ENCODE measurements around the gene PTGFRN.

PTGFRN gene

DNA sequence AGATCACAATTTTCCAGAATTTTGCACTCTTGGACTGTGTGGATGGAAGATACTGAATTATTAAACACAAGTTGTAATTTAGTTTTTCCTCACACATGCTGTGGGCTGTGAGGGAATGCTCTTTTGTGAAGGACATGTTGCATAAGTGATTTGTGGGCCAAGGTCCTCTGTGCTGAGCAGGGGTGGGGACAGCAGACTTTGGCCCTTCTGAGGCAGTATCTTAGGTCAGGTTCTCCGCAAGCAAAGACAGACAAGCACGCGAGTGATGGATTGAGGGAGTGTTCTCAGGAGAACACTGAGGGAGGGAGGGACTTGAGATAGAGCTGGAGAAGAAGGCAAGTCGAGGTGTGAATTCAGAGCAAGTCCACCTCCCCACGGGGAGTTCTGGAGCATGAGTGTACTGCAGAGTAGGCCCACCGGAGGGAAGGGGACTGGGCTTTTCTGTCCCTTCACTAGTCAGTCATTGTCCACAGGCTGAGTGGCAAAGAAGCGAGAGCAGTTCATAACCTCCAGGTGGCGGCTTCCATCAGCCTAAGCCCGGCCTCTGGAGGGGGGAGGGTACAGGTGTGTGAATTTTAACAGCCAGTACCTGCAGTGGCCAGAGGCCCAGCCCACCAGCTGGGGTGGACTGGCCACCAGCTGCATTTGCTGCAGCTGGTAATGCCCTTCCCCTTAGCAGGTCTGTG lies 72.7 kb downstream of the PTGFRN start:
- DNase-seq = no peak

DNA sequence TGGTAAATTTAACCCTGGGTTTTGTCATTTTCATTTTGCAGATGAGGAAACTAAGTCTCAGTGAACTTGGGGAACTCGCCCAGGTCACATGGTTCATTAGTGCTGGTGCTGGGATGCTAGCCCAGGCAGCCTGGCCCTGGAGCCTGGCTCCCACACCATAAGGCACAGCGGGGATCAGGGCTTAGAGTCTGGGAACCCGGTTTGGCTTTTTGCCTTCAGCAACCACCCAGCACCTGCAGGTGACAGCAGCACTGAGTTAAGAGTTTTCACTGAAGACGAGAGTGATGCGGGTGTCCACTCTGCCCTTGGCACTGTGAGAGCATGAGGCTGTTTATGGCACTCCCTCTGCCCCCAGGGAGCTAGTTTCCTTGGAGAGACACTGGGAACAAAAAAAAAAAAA lies 73.4 kb downstream of the PTGFRN start:
- no peak for DNase-seq

- no peak for DNase-seq
These were observed 74.0 kb downstream of the PTGFRN start for GRCh38 chr1:116983678-116984077.

- DNase-seq = no peak
These were observed 74.9 kb downstream of the PTGFRN start for GRCh38 chr1:116984406-116985160.

GRCh38 chr1:116986421-116987255 lies 76.9 kb downstream of the PTGFRN start:
- peak; percentile 68 for DNase-seq

DNA sequence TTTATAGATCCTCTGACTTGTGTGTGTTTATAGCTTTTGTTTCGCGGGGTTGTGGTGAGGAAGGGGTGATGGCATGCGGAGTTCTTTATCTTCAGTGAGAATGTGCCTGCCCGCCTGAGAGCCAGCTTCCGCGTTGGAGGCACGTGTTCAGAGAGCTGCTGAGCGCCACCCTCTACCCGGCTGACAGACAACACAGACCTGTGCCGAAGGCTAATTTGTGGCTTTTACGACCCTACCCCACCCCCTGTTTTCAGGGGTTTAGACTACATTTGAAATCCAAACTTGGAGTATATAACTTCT lies 77.5 kb downstream of the PTGFRN start:
- DNase-seq = peak; percentile 51

DNA sequence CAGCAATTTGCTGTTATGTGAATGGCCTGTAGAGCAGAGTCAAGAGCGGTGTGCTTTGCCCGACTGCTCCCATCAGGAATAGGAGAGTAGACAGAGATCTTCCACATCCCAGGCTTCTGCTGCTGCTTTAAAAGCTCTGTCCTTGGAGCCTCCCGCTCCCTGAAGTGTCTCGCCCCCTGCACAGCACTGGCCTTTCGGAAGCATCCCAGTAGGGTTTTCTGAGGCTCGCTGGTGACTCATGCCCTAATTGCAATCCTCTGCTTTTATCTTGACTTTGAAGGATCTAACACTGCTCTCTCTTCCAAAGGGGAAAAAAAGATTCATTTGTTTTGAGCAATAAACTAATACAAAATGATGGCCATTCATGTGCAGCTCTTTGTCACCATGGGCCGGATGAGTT lies 78.5 kb downstream of the PTGFRN start:
- no peak for DNase-seq

- no peak for DNase-seq
These were observed 79.2 kb downstream of the PTGFRN start for GRCh38 chr1:116988908-116989307.

DNA sequence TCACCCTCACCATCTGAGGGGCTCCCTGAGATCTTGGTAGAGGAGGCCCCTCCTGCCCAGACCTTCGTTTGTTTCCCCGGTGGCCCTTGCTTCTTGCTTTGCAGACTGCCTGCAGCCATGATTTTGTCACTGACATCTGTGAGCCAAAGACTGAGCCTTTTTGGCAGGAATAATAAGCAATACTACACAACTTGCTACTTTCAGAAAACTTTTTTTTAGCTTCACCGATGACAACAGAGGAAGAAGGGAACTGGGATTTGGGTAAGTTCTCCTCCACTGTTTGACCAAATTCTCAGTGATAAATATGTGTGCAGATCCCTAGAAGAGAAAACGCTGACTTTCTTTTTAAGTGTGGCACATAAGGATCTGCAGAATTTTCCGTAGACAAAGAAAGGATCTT lies 80.1 kb downstream of the PTGFRN start:
- no peak for DNase-seq

DNA sequence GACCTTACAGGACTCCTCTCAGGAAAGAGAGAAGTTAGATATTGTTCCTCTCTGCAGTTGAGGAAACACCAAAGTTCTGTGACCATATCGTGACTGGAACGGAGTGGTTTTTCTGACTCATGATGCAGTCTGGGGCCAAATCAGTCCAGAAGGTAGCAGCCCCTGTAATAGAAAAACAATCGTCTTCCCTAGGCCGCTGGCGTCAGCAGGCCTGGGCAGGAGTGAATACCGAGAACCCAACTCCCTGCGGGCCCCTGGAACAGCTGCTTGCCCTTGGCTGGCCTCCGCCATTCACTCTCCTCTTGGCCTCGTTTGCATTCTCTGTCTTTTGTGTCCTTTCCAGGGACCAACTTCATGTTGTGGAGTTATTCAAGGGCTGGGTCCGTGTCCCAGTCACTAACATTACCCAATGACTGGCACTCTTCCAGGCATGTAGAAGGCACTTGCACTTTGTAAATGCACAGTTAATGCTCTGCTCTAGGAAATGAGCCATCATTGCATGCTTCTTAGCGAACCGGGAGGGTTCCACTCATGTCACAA lies 81.0 kb downstream of the PTGFRN start:
- DNase-seq = no peak

DNA sequence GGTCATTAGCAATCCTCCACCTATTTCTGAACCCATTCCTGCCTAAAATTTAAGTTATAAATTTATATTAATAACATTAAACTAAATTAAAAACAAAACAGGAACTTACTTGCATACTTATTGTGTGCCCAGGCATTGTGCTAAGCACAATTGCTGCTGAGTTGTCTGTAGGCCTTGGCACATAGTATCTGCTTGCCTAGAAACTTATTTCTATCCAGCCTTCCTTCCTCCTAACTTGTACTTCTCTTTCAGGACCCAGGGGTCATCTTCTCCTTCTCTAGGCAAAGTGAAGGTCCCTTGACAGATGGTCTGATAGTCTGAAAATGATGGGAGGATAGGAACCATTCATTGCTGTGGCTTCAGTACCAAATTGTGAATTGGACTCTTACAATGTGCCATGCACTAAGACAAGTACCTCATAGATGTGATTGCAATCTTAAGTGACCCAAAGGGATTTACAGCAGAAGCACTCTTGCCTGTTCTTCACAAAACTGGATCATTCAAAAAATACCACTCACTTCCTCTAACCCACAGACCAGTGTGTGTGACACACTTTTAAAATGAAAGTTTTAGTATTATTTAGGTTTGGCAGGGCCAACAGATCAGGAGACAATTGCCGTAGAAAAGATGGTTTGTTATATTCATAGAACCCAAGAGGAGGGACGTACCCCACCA lies 81.6 kb downstream of the PTGFRN start:
- DNase-seq = no peak

GRCh38 chr1:116991918-116992317 lies 82.2 kb downstream of the PTGFRN start:
- DNase-seq = no peak

- DNase-seq = no peak
These were observed 83.6 kb downstream of the PTGFRN start for GRCh38 chr1:116993286-116993685.

GRCh38 chr1:116994411-116994810 lies 84.7 kb downstream of the PTGFRN start:
- DNase-seq = no peak

GRCh38 chr1:116997066-116997465 lies 87.3 kb downstream of the PTGFRN start:
- no peak for DNase-seq

DNA sequence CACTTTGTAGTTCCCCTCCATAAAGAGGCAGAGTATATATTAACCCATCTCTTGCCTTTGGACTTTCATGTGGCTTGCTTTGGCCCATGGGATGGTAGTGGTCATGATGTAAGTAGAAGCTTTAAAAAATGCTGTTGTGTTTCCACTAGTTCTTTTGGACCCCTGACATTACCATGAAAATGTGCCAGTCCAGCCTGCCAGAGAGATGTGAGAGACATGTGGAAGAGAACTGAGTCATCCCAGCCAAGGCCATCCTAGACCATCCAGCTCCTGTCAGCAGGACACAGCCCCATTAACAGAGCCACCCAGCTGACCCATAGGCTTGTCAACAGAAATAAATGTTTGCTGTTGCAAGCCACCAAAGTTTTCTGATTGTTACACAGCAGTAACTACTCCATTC lies 87.9 kb downstream of the PTGFRN start:
- DNase-seq = no peak

DNA sequence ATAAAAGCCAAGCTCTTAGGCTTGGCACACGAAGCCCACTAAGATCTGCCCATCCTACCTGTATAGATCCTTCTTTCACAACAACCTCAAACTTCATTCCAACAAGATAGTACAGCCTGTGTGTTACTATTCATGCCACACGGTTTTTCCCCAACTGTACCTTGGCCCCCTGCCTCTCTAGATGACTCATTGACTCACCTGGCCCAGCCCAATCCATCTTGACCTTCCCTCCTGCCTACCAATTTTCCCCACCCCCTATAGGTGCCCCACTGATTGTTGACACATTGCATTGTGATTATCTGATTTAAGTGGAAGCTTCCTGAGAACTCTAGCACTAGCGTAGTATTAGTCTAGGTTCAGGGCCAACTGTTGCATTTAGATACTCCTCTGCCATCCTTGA lies 89.9 kb downstream of the PTGFRN start:
- no peak for DNase-seq

DNA sequence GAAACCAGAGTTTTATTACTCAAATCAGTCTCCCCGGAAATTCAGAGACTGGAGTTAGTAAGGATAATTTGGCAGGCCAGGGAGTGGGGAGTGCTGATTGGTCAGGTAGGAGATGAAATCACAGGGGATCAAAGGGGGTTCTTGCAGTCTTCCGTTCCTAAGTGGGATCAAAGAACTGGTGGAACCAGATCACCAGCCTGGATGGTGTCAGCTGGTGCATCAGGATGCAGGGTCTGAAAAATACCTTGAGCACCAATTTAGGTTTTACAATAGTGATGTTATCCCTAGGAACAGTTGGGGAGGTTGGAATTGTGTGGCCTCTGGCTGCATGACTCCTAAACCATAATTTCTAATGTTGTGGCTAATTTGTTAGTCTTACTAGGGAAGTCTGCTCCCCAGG lies 90.4 kb downstream of the PTGFRN start:
- no peak for DNase-seq

DNA sequence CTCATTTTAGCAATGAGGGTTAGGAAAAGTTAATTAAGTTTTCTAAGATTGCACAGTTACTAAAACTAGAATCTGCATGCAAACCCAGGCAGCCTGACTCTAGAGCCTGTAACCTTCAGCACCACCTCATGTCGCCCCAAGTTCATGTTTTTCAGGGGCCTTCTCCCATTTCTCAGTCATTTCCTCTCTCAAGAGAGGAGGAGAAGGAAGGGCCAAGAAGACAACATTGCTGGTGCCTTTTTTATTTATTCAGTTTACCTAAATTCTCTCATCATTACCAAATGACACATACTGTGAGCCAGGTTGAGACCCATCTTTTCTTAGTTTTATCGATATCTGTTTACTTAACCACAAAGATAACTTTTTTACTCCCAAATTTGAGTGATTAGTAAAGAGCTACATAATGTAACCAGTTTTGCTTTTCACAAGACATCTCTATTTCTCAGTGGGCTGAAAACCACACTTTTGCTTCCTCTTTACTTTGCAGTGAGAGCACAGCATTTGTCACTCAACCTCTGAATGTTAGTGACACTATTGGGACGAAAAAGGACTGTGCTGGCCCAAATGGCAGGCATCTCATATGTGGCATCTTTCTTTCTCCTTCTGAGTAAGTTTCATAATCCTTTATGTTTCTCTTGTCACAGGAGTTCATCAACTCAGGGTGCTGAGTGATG lies 91.7 kb downstream of the PTGFRN start, which contains the start of gene CD101:
Gene CD101 (plus strand): TSS at position 507 of the 674 bp plus-strand sequence. CDS start 58 bp downstream, at position 565.
- DNase-seq = peak; percentile 61

- DNase-seq = peak; percentile 80
These were observed 93.6 kb downstream of the PTGFRN start for GRCh38 chr1:117003223-117003875.

DNA sequence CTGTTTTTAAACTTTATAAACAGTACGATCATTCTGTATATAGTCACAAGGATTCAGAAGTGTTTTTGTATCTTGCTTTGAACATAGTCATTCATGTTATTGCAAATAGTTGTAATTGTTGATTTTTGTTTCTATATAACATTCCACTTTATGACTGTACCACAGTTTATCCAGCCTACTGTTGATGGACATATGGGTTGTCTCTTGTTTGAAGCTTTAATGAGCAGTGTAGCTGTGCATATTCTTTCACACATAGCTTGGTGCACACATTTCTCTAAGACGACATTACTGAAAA lies 98.0 kb downstream of the PTGFRN start:
- DNase-seq = no peak

DNA sequence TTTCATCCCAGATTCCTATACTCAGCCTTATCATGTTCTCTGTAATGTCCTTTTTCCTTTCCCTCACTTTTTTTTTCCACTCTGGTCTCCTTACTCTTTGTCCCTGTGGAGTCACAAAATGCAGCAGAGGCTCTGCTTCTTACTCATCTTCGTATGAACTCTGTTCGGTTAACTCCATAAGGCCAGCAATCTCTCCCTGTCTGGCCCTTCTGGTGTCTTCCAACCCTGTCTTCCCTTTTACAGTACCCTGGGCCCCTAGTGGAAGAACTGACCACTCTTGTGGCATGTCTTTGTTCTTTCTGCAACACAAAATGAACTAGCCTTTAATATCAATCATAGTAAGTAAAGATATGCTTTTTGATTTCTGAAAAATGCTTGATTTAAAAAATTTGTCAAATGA lies 98.9 kb downstream of the PTGFRN start:
- DNase-seq = no peak
